ENCODE measurements around the gene SMKR1.
"Not testable (repeated sequence)": the region's sequence is repeated elsewhere in the genome, so short reads cannot be mapped to it uniquely, and the experiment has no call there.

DNA sequence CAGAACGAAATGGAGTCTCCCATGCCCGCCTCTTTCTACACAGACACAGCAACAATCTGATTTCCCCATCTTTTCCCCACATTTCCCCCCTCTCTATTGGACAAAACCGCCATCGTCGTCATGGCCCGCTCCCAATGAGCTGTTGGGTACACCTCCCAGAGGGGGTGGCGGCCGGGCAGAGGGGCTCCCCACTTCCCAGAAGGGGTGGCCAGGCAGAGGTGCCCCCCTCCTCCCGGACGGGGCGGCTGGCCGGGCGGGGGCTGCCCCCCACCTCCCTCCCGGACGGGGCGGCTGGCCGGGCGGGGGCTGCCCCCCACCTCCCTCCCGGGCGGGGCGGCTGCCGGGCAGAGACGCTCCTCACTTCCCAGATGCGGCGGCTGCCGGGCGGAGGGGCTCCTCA, 26.4 kb upstream of the SMKR1 start:
- TF ChIP-seq KDM5A (IDR thresholded peaks at IDR 0.05; ENCODE audit: low read length); POLR2AphosphoS5 (IDR thresholded peaks at IDR 0.05; ENCODE audit: low read depth, low read length); TCF12 (IDR thresholded peaks at IDR 0.05; ENCODE audit: low read depth, low read length); SIN3A (conservative IDR thresholded peaks at IDR 0.05 in 1 of 2, IDR thresholded peaks at IDR 0.05 in 1 of 2; ENCODE audit: low read depth in 1 of 2, low read length in 2 of 2): not testable (repeated sequence)
- TF ChIP-seq, protein P1, sequence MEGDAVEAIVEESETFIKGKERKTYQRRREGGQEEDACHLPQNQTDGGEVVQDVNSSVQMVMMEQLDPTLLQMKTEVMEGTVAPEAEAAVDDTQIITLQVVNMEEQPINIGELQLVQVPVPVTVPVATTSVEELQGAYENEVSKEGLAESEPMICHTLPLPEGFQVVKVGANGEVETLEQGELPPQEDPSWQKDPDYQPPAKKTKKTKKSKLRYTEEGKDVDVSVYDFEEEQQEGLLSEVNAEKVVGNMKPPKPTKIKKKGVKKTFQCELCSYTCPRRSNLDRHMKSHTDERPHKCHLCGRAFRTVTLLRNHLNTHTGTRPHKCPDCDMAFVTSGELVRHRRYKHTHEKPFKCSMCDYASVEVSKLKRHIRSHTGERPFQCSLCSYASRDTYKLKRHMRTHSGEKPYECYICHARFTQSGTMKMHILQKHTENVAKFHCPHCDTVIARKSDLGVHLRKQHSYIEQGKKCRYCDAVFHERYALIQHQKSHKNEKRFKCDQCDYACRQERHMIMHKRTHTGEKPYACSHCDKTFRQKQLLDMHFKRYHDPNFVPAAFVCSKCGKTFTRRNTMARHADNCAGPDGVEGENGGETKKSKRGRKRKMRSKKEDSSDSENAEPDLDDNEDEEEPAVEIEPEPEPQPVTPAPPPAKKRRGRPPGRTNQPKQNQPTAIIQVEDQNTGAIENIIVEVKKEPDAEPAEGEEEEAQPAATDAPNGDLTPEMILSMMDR (IDR thresholded peaks at IDR 0.05; ENCODE audit: control extremely low read depth in 1 of 3, insufficient read depth in 1 of 3, low read depth in 1 of 3, low read length in 3 of 3): not testable (repeated sequence)
